NB4 (cell line): ENCODE data around the gene CLIC1.

Source experiments
- DNase-seq: peaks from one replicate; pipeline ENCODE4 v3.0.0; 2010; ENCODE audit warnings: low read depth
- H3K4me3 ChIP-seq: one replicate; pipeline ENCODE4 v1.5.1; 2011; ENCODE audit warnings: mild to moderate bottlenecking, low read depth, low read length, moderate library complexity
- MAX ChIP-seq: IDR thresholded peaks from 2 replicates; pipeline ENCODE4 v1.6.1; 2011; ENCODE audit warnings: low read depth, low read length
- MYC ChIP-seq: IDR thresholded peaks from 2 replicates; pipeline ENCODE4 v1.6.1; 2011; ENCODE audit warnings: low read depth, low read length
- POLR2A ChIP-seq: IDR thresholded peaks from 2 replicates; pipeline ENCODE4 v1.6.1; 2011; ENCODE audit warnings: mild to moderate bottlenecking; ENCODE audit not compliant: insufficient read length; ENCODE audit errors: extremely low read depth
- TF ChIP-seq, protein P1 (sequence below): IDR thresholded peaks from one replicate; pipeline ENCODE4 v1.5.1; 2012; ENCODE audit warnings: low read depth, low read length

The CLIC1 gene

DNA sequence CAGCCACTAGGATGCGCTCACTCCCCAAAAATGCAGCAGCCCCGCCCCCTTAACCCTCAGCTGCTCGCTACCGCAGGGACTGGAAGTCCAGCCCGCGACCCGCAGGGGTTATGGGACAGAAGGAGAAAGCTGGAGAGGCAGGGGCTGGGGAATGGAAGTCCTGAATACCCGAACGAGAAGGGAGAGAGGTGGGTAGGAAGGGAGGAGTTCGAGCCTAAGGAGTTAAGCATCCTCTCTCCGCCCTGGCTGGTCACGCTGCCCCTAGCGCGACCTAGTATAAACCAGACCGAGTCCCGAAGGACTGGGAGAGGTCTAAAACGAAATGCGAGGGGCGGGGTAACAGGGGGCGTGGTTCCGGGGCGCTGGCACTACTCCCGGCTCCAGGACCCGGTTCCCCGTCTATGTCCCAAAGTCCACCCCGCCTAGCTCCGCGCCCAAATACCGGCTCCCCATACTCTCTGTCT, 6.8 kb downstream of the CLIC1 start:
- TF ChIP-seq MAX (peak; percentile 28), MYC (peak; percentile 66), POLR2A (peak; percentile 6)
- TF ChIP-seq, protein P1, sequence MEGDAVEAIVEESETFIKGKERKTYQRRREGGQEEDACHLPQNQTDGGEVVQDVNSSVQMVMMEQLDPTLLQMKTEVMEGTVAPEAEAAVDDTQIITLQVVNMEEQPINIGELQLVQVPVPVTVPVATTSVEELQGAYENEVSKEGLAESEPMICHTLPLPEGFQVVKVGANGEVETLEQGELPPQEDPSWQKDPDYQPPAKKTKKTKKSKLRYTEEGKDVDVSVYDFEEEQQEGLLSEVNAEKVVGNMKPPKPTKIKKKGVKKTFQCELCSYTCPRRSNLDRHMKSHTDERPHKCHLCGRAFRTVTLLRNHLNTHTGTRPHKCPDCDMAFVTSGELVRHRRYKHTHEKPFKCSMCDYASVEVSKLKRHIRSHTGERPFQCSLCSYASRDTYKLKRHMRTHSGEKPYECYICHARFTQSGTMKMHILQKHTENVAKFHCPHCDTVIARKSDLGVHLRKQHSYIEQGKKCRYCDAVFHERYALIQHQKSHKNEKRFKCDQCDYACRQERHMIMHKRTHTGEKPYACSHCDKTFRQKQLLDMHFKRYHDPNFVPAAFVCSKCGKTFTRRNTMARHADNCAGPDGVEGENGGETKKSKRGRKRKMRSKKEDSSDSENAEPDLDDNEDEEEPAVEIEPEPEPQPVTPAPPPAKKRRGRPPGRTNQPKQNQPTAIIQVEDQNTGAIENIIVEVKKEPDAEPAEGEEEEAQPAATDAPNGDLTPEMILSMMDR, result peak; percentile 83
- peak overlapping the region; percentile 69 for H3K4me3 ChIP-seq
- DNase-seq, result peak; percentile 94

- peak within 1 kb of the TSS; percentile 69 for H3K4me3 ChIP-seq
- no peak for DNase-seq
- TF ChIP-seq MAX, result no peak
- peak; percentile 6 for TF ChIP-seq POLR2A
Measured at GRCh38 chr6:31728767-31729514, 7.4 kb downstream of the CLIC1 start, which contains the start of gene DDAH2. Gene DDAH2 (minus strand): TSS chr6:31729299. CDS start chr6:31729161, 138 bp downstream.

- DNase-seq, result no peak
- H3K4me3 ChIP-seq, result no peak overlapping the region
Measured at GRCh38 chr6:31727717-31728671, 8.3 kb downstream of the CLIC1 start.

GRCh38 chr6:31727034-31727716, 9.2 kb downstream of the CLIC1 start:
- no peak overlapping the region for H3K4me3 ChIP-seq
- peak; percentile 93 for DNase-seq
- TF ChIP-seq MYC (peak; percentile 56; the same call in 1 of the 2 replicates), MAX (peak; percentile 48; the same call in 1 of the 2 replicates), POLR2A (no peak)
- TF ChIP-seq, protein P1, result no peak

More at GRCh38 chr6:31727717-31728671, 8.3 kb downstream of the CLIC1 start:
- no peak for TF ChIP-seq MYC

DNA sequence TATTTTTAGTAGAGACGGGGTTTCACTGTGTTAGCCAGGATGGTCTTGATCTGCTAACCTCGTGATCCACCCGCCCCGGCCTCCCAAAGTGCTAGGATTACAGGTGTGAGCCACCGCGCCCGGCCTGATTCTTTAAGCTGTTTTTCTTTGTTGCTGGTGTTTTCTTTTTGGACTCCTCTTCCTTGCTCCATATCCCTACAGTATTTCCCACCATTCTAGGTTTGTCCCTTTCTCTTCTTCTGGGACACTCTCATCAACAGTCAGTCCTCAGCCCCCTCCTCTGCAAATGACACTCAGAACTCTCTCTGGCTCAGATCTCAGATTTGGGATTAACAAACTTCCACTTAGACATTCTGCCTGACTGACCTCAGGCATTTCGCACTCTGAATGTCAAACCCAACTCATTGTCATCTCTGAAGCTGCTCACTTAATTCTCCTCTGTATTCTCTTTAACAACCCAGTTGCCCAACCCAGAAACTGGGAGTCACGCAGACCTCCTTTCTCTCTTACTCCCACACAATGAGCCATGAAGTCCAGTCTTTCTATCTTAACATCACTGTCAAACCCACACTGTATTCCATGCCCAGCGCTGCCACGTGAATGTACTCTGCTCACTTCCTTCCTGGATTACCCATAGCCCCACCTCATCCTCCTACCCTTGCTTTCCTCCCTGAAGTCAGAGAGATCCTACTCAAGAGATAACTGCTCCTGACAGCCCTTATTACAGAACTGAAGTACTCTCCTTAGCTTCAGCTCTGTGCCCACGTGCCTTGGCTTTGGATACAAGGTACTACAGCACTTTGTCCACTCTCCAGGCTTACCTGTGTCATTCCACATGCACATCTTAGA, 10.6 kb downstream of the CLIC1 start:
- TF ChIP-seq MAX (peak; percentile 26; the same call in 1 of the 2 replicates), POLR2A (no peak), MYC (no peak)
- TF ChIP-seq, protein P1, result no peak
- DNase-seq, result peak; percentile 68
- no peak overlapping the region for H3K4me3 ChIP-seq
